Gastrocnemius medialis (tissue), 4 donors: Measurements from ENCODE around the gene CFAP210.

Source experiments
- POLR2A ChIP-seq, 2 donors: fragments of 450-650 bp; IDR thresholded peaks; one replicate each; pipeline ENCODE4 v1.6.1; 2017; ENCODE audit warnings: antibody characterized with exemption in 2 of 2, mild to moderate bottlenecking in 2 of 2, moderate library complexity in 2 of 2
- TF ChIP-seq, protein P1 (sequence below), 5 experiments: fragments of 450-650 bp in 3 of 5; fragments of 200-600 bp in 2 of 5; sonication (generic) in 2 of 5; IDR thresholded peaks in 4 of 5; conservative IDR thresholded peaks in 1 of 5; 1 replicate in 4 of 5; 2 replicates in 1 of 5; pipeline ENCODE4 v1.5.1; 2016 to 2019; ENCODE audit warnings: antibody characterized with exemption in 5 of 5, mild to moderate bottlenecking in 3 of 5, moderate library complexity in 3 of 5

DNA sequence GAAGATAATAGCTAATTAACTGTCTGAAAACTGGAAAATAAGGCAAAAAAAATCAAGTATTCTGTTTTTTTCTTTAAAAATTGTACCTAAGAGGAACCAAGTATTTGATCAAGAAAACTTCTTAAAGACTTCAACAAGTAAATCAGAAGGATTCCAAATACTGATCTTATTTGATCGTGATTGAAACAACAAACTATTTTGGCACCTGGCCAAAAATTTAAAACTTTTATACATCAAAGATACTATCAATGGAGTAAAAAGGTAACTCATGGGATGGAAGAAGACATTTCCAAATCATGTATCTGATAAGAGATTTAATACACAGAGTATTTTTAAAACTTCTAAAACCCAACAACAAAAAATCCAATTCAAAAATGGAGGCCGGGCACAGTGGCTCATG lies 46.7 kb downstream of the CFAP210 start:
- TF ChIP-seq, protein P1, sequence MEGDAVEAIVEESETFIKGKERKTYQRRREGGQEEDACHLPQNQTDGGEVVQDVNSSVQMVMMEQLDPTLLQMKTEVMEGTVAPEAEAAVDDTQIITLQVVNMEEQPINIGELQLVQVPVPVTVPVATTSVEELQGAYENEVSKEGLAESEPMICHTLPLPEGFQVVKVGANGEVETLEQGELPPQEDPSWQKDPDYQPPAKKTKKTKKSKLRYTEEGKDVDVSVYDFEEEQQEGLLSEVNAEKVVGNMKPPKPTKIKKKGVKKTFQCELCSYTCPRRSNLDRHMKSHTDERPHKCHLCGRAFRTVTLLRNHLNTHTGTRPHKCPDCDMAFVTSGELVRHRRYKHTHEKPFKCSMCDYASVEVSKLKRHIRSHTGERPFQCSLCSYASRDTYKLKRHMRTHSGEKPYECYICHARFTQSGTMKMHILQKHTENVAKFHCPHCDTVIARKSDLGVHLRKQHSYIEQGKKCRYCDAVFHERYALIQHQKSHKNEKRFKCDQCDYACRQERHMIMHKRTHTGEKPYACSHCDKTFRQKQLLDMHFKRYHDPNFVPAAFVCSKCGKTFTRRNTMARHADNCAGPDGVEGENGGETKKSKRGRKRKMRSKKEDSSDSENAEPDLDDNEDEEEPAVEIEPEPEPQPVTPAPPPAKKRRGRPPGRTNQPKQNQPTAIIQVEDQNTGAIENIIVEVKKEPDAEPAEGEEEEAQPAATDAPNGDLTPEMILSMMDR (IDR thresholded peaks at IDR 0.05 in 4 of 5, conservative IDR thresholded peaks at IDR 0.05 in 1 of 5) = no peak
- TF ChIP-seq POLR2A (IDR thresholded peaks at IDR 0.05) = no peak
